ENCODE measurements around the gene EID1. TPM values are rescaled to one million over a fixed set of nuclear protein-coding genes. Genes with fewer than 3 reads are reported as not detected.

EID1 gene
- total RNA-seq, 1 donor from 2014 or later, result 105 TPM

DNA sequence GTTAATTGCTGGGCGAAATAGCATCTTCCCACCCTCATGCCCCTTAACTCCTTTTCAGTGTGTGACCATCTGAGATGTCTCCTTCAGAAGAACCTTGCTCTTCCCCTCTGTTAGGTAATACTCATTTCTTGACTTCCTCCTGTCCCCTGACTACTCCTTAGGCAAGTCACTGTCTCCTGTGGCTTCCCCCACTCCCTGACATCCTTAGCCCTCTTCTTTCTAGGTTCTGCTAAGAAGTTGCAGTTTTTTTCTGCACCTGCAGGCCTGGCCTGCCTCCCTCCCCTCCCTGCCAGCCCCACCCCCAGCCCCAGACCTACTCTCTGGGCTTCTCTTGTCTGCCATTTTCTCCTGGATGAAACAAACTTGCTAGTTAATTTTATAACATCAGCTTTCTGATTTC is 15.2 kb upstream of the EID1 start:
- Histone ChIP-seq H3K36me3 (ENCODE audit: control insufficient read depth, insufficient read depth, low read length) (no peaks in the 10 kb centered on the region), H3K4me3 (ENCODE audit: low read depth, low read length) (no peak overlapping the region), H3K27me3 (ENCODE audit: control insufficient read depth, insufficient read depth, low read length) (no peaks in the 10 kb centered on the region)
- TF ChIP-seq, protein P1, sequence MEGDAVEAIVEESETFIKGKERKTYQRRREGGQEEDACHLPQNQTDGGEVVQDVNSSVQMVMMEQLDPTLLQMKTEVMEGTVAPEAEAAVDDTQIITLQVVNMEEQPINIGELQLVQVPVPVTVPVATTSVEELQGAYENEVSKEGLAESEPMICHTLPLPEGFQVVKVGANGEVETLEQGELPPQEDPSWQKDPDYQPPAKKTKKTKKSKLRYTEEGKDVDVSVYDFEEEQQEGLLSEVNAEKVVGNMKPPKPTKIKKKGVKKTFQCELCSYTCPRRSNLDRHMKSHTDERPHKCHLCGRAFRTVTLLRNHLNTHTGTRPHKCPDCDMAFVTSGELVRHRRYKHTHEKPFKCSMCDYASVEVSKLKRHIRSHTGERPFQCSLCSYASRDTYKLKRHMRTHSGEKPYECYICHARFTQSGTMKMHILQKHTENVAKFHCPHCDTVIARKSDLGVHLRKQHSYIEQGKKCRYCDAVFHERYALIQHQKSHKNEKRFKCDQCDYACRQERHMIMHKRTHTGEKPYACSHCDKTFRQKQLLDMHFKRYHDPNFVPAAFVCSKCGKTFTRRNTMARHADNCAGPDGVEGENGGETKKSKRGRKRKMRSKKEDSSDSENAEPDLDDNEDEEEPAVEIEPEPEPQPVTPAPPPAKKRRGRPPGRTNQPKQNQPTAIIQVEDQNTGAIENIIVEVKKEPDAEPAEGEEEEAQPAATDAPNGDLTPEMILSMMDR (IDR thresholded peaks at IDR 0.05; ENCODE audit: insufficient read depth, low read length, poor library complexity, severe bottlenecking), result no peak
- no peak for DNase-seq (ENCODE audit: low read depth)

DNA sequence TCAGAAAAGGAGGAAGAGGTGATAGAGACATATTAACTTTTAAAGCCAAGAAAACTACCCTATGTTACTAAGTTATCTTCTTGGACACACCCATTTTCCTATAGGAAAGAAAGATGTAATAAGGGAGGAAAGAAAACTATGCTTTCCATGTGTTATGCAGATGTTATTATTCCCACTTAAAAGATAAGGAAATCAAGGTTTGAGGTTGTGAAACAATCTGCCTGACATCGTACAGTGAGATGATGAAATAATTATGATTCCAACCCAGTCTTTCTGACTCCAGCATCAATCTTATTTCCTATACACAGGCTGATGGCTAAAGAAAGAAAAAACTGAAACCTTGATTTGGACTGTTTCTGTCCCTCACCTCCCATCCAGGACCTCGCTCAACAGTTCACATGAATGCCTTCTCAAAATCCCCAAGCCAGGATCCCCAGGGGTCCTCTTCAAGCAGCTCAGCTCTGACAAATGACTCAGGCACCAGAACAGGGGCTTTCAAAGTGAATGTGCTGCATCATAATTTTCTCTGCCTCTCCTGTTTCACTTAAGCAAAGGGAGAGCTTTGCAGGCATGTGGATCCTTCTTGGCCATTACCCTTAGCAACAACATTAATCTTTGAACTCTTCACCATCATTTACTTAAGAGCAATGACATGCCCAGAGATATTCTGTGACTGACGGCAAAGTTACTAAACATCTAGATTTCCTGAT is 12.4 kb upstream of the EID1 start:
- TF ChIP-seq, protein P1 (IDR thresholded peaks at IDR 0.05; ENCODE audit: insufficient read depth, low read length, poor library complexity, severe bottlenecking), result no peak
- Histone ChIP-seq H3K36me3 (ENCODE audit: control insufficient read depth, insufficient read depth, low read length) (no peaks in the 10 kb centered on the region), H3K27me3 (ENCODE audit: control insufficient read depth, insufficient read depth, low read length) (no peaks in the 10 kb centered on the region), H3K4me3 (ENCODE audit: low read depth, low read length) (no peak overlapping the region)
- DNase-seq (ENCODE audit: low read depth), result no peak

DNA sequence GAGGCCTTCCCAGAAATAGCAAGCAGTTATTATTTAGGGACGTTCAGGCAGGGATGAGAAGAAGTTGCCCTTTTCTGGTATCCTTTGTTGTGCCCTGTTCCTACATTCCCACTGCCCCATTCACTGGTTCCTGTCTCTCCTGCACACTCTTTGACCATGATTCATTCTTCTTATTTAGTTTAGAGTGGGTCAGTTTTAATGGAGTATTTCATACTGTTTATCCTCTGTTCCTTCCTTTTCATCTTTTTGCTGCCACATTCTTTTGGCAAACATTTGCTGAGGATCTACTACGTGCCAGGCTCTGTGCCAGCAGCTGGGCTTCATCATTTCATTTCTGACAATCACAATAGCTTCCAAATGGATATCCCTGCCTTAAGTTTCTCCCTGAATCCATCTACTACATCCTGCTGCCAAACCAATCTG is 11.8 kb upstream of the EID1 start:
- Histone ChIP-seq H3K4me3 (ENCODE audit: low read depth, low read length) (no peak overlapping the region), H3K27me3 (ENCODE audit: control insufficient read depth, insufficient read depth, low read length) (no peaks in the 10 kb centered on the region), H3K36me3 (ENCODE audit: control insufficient read depth, insufficient read depth, low read length) (no peaks in the 10 kb centered on the region)
- TF ChIP-seq, protein P1 (IDR thresholded peaks at IDR 0.05; ENCODE audit: insufficient read depth, low read length, poor library complexity, severe bottlenecking), result no peak
- no peak for DNase-seq (ENCODE audit: low read depth)

DNA sequence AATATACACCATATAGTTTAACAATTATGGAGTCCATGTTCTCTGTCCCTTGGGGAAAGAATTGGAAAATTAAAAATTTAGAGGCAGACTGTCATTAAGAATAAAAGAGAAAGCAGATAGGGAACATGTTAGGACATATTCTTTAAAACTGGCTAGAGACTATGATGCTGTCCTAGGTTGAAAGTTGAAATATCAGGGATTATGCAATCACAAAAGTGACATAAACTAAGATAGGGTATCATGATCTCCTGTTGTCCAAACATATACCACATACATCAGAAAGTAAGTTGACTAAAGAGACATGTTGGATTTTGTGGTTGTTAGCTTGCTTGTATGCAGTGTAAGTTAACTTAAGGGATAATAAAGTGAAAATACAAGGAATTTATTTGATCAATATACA is 9.9 kb upstream of the EID1 start:
- DNase-seq (ENCODE audit: low read depth), result no peak
- Histone ChIP-seq H3K27me3 (ENCODE audit: control insufficient read depth, insufficient read depth, low read length) (no peaks in the 10 kb centered on the region), H3K4me3 (ENCODE audit: low read depth, low read length) (no peak overlapping the region), H3K36me3 (ENCODE audit: control insufficient read depth, insufficient read depth, low read length) (no peaks in the 10 kb centered on the region)
- TF ChIP-seq, protein P1 (IDR thresholded peaks at IDR 0.05; ENCODE audit: insufficient read depth, low read length, poor library complexity, severe bottlenecking), result no peak

DNA sequence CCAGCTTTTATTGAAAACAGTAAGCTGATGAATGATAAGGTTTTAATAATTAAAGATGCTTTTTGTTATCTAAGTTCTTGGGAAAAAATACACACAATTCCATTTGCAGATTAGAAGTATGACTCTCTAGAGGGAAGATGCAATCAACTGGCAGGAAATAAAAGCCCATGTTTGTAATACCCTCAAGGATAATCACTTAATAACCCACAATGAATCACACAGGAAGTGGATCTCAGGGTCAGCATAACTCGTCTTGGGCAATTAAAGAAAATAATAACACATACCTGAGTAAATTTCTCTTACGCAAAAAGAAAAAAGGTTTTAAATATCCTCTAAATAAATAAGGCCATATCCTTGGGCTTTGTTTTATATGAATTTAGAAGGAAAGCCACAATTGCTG is 9.4 kb upstream of the EID1 start:
- H3K36me3 ChIP-seq (ENCODE audit: control insufficient read depth, insufficient read depth, low read length), result no peaks in the 10 kb centered on the region
- DNase-seq (ENCODE audit: low read depth), result no peak
- TF ChIP-seq, protein P1 (IDR thresholded peaks at IDR 0.05; ENCODE audit: insufficient read depth, low read length, poor library complexity, severe bottlenecking), result no peak
- H3K4me3 ChIP-seq (ENCODE audit: low read depth, low read length), result no peak overlapping the region
- H3K27me3 ChIP-seq (ENCODE audit: control insufficient read depth, insufficient read depth, low read length), result no peaks in the 10 kb centered on the region

DNA sequence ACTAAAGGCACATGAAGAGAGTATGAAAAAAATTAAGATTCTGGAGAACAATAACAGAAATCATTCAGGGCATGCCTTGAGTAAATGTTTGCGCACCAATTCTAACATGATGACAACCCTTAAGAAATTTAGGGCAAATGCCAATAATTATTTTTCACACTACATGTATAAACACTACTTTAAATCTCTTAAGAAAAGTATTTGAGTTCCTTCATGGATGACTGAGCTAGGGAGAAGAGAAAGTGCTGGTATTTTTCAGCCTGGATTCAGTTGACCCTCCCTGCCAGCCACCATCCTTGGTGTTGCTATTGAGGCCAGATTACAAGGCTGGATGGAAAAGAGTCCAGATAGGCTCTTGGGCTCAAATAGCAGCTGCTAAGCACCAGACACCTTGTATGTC is 8.0 kb upstream of the EID1 start:
- Histone ChIP-seq H3K36me3 (ENCODE audit: control insufficient read depth, insufficient read depth, low read length) (no peaks in the 10 kb centered on the region), H3K4me3 (ENCODE audit: low read depth, low read length) (no peak overlapping the region), H3K27me3 (ENCODE audit: control insufficient read depth, insufficient read depth, low read length) (no peaks in the 10 kb centered on the region)
- DNase-seq (ENCODE audit: low read depth), result no peak
- TF ChIP-seq, protein P1 (IDR thresholded peaks at IDR 0.05; ENCODE audit: insufficient read depth, low read length, poor library complexity, severe bottlenecking), result no peak

All from kidney epithelial cell (primary cell).